ENCODE data around the gene GBF1.

GBF1 gene

DNA sequence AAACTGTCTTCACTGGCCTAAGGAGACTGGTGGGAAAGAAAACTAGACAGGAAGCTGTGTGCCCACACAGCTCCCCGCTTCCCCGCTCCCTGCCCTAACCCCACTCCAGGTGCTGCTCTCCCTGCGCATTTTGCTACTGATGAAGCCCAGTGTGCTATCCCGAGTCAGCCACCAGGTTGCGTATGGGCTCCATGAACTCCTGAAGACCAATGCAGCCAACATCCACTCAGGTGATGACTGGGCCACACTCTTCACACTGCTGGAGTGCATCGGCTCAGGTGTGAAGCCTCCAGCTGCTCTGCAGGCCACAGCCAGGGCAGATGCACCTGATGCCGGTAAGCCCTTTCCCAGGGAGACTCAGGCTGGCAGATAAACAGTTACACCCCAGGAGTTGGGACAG, 129.9 kb downstream of the GBF1 start:
- Mint-ChIP-seq H3K9me3 (no peaks in the 10 kb centered on the region), H3K36me3 (peaks cover 12% of the 10 kb centered on the region), H3K4me3 (no peak overlapping the region), H3K27ac (no peak overlapping the region), H3K4me1 (no peaks in the 10 kb centered on the region), H3K27me3 (no peaks in the 10 kb centered on the region)

DNA sequence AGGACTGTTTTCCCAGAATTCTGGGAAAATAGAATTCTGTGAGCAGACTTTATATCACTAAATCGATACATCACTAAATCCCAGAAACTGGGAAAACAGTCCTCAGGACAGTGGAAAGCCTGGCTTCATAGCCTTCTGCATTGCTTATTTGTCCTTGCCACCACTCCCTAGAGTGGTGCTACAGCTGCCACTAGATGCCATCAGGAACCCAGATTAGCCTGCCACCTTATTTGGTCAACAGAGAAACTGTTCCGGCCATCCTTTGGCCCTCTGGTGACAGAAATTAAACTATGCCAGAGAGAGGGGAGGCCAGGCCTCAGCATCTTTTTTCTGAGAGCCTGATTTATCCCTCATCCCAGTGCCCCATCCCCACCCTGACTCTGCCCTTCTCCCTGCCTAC, 130.5 kb downstream of the GBF1 start:
- no peaks in the 10 kb centered on the region for H3K4me1 Mint-ChIP-seq
- no peaks in the 10 kb centered on the region for H3K27me3 Mint-ChIP-seq
- no peak overlapping the region for H3K27ac Mint-ChIP-seq
- peaks cover 8% of the 10 kb centered on the region for H3K36me3 Mint-ChIP-seq
- H3K4me3 Mint-ChIP-seq = no peak overlapping the region
- no peaks in the 10 kb centered on the region for H3K9me3 Mint-ChIP-seq

DNA sequence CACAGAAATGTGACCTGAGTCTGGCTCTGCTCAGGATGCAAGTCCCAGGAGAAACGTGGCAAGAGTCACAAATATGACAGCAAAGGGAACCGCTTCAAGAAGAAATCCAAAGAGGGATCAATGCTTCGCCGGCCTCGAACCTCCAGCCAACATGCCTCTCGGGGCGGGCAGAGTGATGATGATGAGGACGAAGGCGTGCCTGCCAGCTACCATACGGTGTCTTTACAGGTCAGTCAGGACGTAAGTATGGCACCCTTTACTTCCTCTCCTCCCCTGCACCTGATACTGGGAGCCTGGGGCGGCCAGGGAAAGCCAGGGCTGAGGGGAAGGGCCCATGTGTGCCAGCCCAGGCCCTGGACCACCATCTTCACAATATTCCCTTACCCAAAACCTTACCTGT, 131.6 kb downstream of the GBF1 start:
- peaks cover 7% of the 10 kb centered on the region for H3K36me3 Mint-ChIP-seq
- no peaks in the 10 kb centered on the region for H3K27me3 Mint-ChIP-seq
- H3K27ac Mint-ChIP-seq = no peak overlapping the region
- no peaks in the 10 kb centered on the region for H3K9me3 Mint-ChIP-seq
- no peak overlapping the region for H3K4me3 Mint-ChIP-seq
- no peaks in the 10 kb centered on the region for H3K4me1 Mint-ChIP-seq

DNA sequence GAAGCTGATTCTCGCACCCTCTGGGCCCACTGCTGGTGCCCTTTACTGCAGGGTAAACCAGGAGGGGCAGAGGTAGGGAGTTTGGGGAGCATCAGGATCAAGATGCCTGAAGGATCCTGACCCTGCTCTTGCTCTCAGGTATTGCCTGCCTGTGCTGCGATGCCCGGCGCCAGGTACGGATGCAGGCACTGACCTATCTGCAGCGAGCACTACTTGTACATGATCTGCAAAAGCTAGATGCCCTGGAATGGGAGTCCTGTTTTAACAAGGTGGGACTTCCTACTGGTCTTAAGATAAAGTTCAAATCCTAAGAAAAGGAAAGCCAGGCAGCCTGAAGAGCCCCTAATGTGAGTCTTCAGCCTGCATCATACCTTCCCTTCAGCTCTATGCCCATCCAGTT, 134.1 kb downstream of the GBF1 start:
- Mint-ChIP-seq H3K4me3 (no peak overlapping the region), H3K4me1 (peaks cover 3% of the 10 kb centered on the region), H3K36me3 (peaks cover 5% of the 10 kb centered on the region)

DNA sequence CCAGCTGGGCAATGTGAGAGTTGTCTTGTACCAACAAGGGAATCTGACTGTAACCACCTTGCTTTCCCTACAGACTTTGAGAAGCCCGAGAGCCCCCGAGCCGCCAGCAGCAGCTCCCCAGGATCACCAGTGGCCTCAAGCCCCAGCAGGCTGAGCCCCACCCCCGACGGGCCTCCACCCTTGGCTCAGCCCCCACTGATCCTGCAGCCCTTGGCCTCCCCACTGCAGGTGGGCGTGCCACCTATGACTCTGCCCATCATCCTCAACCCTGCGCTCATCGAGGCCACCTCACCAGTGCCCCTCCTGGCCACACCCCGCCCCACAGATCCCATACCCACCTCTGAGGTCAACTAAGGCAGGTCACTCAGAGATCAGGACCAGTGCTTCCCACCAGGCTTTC, 136.7 kb downstream of the GBF1 start:
- Mint-ChIP-seq H3K36me3 (peaks cover 3% of the 10 kb centered on the region), H3K4me1 (peaks cover 3% of the 10 kb centered on the region), H3K27ac (no peak overlapping the region), H3K9me3 (no peaks in the 10 kb centered on the region), H3K4me3 (no peak overlapping the region), H3K27me3 (no peaks in the 10 kb centered on the region)

More for the DNA sequence above, 134.1 kb downstream of the GBF1 start:
- Mint-ChIP-seq H3K9me3 (no peaks in the 10 kb centered on the region), H3K27ac (no peak overlapping the region), H3K27me3 (no peaks in the 10 kb centered on the region)

DNA sequence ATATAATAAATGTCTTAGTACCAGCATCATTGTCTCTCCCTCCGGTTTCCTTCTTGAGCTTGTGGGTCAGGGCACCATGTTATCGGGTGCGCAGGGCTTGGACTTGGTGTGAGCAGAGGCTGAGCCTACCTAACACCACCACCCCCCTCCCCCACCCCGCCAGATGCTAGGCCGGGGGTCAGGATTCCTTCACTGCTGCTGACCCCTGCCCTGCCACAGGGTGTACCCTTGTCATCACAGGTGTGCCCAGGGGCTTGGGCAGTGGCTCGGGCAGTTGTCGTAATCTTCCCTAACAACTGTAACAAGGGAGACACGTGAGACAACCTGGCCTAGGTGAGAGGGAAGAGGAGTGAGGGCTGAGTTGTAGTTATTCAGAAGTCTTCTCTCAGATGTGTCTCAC, 137.5 kb downstream of the GBF1 start:
- no peaks in the 10 kb centered on the region for H3K9me3 Mint-ChIP-seq
- H3K4me3 Mint-ChIP-seq = no peak overlapping the region
- peaks cover 3% of the 10 kb centered on the region for H3K4me1 Mint-ChIP-seq
- no peaks in the 10 kb centered on the region for H3K27me3 Mint-ChIP-seq
- no peak overlapping the region for H3K27ac Mint-ChIP-seq
- H3K36me3 Mint-ChIP-seq = peaks cover 3% of the 10 kb centered on the region

DNA sequence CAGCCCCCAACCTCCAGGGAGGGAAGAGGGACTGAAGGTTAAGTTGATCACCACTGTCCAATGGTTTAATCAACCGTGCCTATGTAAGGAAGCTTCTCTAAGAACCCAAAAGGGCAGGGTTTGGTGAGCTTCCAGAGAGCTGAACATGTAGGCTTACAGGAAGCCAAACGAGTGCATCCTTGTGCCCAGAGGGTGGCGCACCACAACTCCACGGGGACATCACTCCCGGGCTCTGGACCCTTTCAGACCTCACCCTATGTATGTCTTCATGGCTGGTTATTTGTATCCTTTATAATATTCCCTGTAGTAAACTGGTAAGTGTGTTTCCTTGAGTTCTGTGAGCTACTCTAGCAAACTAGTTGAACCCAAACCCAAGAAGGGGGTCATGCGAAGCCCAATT, 138.7 kb downstream of the GBF1 start:
- H3K27ac Mint-ChIP-seq = peak overlapping the region; percentile 17
- no peak overlapping the region for H3K4me3 Mint-ChIP-seq
- peaks cover 3% of the 10 kb centered on the region for H3K4me1 Mint-ChIP-seq
- H3K27me3 Mint-ChIP-seq = no peaks in the 10 kb centered on the region
- no peaks in the 10 kb centered on the region for H3K9me3 Mint-ChIP-seq
- peaks cover 2% of the 10 kb centered on the region for H3K36me3 Mint-ChIP-seq

DNA sequence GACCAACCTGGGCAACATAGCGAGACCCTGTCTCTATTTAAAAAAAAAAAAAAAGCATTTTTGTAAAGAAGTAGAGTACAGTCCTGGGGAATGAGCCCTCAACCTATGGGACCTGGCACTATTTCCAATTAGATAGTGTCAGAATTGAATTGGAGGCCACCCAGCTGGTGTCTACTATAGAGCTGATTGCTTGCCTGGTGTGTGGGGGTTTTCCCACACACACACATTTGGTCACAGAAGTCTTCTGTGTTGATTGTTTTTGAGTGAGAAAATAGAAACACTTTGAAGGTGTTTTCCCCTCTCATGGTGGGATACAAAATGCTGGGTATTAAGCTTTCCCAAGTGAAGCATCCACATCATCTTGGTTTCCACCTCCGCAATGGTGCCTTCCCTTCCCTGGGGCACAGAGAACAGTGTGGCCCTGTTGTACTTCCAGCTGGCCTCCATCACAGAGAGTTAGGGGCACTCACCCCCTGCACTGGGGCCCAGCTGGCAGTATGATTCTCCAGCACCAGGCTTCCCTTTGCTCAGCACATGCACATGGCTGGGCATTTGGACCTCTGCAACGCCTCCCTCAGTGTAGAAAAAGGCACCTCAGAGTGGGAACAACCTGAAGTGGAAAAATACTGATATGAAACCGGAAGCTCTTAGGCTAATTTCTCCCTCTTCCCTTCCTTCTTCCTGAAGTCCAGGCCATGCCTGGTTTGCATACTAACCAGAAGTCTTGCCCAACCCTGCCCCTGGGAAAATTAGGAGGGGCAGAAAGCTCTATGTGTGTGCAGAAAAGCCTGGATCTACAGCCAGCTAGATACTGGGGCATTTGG, 139.5 kb downstream of the GBF1 start:
- Mint-ChIP-seq H3K27me3 (no peaks in the 10 kb centered on the region), H3K36me3 (peaks cover 2% of the 10 kb centered on the region), H3K4me3 (no peak overlapping the region), H3K9me3 (no peaks in the 10 kb centered on the region), H3K27ac (peak overlapping the region; percentile 30), H3K4me1 (peaks cover 3% of the 10 kb centered on the region)

DNA sequence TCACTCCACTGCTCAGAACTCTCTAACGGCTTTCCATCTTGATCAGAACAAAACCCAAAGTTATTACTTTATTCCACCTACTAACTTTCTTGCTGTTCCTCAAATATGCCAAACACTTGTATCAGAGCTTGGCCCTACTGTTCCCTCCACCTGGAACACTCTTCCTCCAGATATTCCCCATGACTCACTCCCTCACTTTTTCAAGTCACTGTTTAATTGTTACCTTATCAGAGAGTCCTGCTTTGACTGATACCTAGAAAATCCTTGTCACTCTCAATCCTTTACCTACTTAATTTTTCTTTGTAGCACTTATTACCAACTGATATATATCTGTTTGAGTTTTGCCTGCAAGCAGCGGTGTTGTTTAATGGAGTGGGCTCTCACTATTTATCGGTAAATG, 144.6 kb downstream of the GBF1 start:
- Mint-ChIP-seq H3K4me3 (no peak overlapping the region), H3K27ac (no peak overlapping the region), H3K36me3 (peaks cover 1% of the 10 kb centered on the region), H3K4me1 (peaks cover 15% of the 10 kb centered on the region), H3K9me3 (no peaks in the 10 kb centered on the region), H3K27me3 (no peaks in the 10 kb centered on the region)

DNA sequence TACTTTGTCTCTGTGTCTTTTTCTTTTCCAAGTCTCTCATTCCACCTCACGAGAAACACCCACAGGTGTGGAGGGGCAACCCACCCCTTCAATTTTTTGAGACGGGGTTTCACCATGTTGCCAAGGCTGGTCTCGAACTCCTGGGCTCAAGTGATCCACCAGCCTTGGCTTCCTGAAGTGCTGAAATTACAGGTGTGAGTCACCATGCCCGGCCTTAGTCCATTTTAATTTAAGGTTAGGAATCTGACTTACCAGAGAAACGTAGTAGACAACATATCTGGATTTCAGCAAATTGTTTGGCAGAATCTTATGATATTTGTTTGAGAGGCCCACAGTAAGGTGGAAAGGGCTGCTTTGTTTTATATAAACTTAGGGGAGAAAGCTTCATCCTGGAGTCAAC, 147.0 kb downstream of the GBF1 start:
- Mint-ChIP-seq H3K4me1 (peaks cover 26% of the 10 kb centered on the region), H3K4me3 (peak overlapping the region; percentile 92), H3K27me3 (no peaks in the 10 kb centered on the region), H3K36me3 (peaks cover 11% of the 10 kb centered on the region), H3K9me3 (no peaks in the 10 kb centered on the region), H3K27ac (peak overlapping the region; percentile 62)

DNA sequence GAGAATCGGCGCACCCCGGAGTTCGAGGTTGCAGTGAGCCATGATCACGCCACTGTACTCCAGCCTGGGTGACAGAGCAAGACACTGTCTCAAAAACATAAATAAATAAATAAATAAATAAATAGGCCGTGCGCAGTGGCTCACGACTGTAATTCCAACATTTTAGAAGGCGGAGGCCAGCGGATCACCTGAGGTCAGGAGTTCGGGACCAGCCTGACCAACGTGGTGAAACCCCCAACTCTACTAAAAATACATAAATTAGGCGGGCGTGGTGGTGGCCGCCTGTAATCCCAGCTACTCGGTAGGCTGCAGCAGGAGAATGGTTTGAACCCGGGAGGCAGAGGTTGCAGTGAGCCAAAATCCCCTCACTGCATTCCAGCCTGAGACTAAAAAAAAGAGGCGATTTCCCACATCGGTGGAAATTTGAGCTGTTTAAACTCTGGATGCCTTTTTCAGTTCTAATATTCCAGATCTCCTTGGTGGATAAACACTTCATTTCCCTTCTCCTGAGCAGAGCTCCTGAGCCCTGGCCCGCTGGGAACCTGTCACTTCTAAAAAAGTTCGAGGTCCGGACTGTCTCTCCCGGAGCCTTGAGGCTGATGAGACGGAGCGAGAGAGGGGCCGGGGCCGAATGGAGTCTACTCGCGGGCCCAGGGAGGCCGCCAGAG, 148.2 kb downstream of the GBF1 start:
- H3K9me3 Mint-ChIP-seq = no peaks in the 10 kb centered on the region
- peak overlapping the region; percentile 98 for H3K27ac Mint-ChIP-seq
- peak overlapping the region; percentile 92 for H3K4me3 Mint-ChIP-seq
- peaks cover 19% of the 10 kb centered on the region for H3K36me3 Mint-ChIP-seq
- no peaks in the 10 kb centered on the region for H3K27me3 Mint-ChIP-seq
- peaks cover 39% of the 10 kb centered on the region for H3K4me1 Mint-ChIP-seq

DNA sequence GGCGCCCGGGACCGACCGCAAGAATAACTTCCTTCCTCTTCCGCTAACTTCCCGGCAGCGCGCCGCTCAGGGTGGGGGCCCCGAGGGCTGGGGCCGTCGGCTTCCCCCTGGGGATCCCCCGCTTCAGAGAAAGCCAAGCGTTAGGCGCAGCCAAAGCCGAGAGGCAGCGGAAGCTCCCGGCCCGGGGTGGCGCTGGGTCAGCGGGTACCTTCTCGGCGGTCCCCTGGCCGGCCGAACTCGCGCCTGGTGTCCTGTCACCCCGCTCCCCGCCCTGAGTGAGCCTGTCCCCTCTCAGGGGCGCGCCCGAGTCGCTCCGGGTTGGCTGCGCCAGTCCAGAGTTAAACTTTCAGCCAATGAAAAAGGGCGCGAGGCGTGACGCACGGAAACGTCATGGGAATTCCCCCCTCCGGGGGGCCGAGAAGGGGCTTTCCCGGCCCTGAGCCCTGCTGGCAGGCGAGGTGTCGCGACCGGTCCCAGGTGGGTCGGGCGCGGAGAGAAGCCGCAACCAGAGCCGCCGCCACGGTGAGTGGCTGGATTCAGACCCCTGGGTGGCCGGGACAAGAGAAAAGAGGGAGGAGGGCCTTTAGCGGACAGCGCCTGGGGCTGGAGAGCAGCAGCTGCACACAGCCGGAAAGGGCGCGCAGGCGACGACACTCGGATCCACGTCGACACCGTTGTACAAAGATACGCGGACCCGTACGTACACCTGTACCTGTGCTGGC, 148.9 kb downstream of the GBF1 start:
- H3K36me3 Mint-ChIP-seq = peaks cover 19% of the 10 kb centered on the region
- H3K4me1 Mint-ChIP-seq = peaks cover 42% of the 10 kb centered on the region
- H3K4me3 Mint-ChIP-seq = peak overlapping the region; percentile 92
- no peaks in the 10 kb centered on the region for H3K9me3 Mint-ChIP-seq
- no peaks in the 10 kb centered on the region for H3K27me3 Mint-ChIP-seq
- peak overlapping the region; percentile 98 for H3K27ac Mint-ChIP-seq

DNA sequence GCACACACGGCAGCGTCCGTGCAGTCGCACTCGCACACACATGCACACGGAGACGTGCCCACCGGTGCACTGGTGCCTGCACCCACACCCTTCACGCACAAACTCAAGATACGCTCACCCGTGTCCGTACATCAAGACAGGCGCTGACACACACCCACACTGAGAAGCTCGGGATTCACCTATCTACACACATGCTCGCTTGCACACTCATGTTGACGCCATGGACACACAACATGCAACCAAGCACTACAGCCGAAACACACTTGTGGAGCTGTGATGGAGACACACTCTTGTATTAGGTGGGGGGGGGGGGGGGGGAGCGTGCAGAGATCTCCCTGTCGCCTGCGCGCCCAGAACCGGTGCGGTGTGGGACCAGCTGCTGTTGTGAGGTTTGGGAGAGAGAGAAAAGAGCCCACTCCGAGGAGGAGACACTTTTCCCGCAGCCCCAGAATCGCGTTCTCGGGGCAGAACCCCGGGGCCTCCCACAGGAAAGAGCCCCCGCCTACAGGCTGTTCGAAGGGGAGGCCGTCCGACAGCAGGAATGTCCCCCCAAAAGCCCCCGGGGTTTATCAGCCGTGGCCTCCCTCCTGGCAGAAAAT, 149.6 kb downstream of the GBF1 start:
- Mint-ChIP-seq H3K9me3 (no peaks in the 10 kb centered on the region), H3K36me3 (peaks cover 19% of the 10 kb centered on the region), H3K4me3 (peak overlapping the region; percentile 92), H3K27ac (peak overlapping the region; percentile 98), H3K27me3 (no peaks in the 10 kb centered on the region), H3K4me1 (peaks cover 42% of the 10 kb centered on the region)

DNA sequence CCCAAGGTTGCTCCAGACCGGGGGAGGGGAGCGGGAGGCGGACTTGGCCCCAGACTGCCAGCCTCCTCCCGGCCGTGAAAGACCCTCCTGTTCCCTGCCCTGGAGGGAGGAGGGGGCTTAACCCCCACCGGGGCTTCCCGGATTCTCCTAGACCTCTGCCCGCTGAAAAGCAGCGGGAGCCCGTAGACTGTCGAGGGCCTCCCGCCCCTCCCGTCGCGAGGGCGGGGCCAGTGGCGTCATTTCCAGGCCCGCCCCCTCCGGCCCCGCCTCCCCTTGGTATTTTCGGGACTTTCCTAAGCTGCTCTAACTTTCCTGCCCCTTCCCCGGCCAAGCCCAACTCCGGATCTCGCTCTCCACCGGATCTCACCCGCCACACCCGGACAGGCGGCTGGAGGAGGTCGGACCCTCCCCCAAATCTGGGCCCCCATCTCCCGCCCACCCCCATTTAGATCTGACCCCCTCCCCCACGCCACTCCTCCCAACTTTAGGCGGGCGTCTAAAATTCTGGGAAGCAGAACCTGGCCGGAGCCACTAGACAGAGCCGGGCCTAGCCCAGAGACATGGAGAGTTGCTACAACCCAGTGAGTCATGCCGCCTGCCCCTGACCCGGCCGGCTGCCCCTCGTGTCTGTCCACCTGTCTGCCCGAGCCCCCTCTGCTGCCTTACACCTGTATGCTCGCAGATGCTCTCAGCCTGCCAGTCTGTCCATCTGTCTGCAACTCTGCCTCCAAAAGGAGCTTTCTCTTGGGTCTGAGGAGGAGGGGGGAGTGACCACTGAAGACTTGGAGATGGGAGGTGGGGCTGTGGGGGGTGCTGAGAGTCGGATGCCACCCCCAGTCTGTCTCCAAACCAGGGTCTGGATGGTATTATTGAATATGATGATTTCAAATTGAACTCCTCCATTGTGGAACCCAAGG, 150.3 kb downstream of the GBF1 start, which contains the start of gene NFKB2:
Gene NFKB2, plus strand, starts transcription at position 306 of the 917 bp plus-strand sequence. Its CDS starts 255 bp downstream, at position 561.
- Mint-ChIP-seq H3K9me3 (no peaks in the 10 kb centered on the region), H3K36me3 (peaks cover 19% of the 10 kb centered on the region), H3K4me1 (peaks cover 46% of the 10 kb centered on the region), H3K4me3 (peak within 1 kb of the TSS; percentile 92), H3K27me3 (no peaks in the 10 kb centered on the region), H3K27ac (peak within 1 kb of the TSS; percentile 98)

DNA sequence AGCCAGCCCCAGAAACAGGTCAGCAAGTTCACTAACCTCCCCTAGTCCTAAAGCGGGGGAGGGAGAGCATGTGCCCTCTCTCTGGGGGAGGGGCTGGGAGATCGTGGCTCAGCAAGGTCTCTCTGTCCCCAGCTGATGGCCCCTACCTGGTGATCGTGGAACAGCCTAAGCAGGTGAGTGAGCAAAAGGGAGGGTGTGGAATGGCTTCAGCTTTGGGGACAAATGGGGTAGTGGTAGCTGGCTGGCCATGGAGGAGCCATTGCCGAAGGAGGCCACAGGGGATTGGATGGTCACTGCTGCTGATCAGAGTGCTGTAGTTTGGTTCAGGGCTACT, 151.0 kb downstream of the GBF1 start:
- no peaks in the 10 kb centered on the region for H3K9me3 Mint-ChIP-seq
- peaks cover 19% of the 10 kb centered on the region for H3K36me3 Mint-ChIP-seq

More for the DNA sequence above, 151.0 kb downstream of the GBF1 start:
- Mint-ChIP-seq H3K27me3 (no peaks in the 10 kb centered on the region), H3K4me3 (peak overlapping the region; percentile 92), H3K4me1 (peaks cover 46% of the 10 kb centered on the region), H3K27ac (peak overlapping the region; percentile 98)

All from activated naive CD4-positive, alpha-beta T cell treated with anti-CD3 and anti-CD28 coated beads, Interleukin-2, amount 50 U/mL, for 24 hours (primary cell).